Activated naive CD4-positive, alpha-beta T cell treated with anti-CD3 and anti-CD28 coated beads, Interleukin-2, amount 50 U/mL, for 72 hours (primary cell): ENCODE data around the gene ATG2B. TPM values are rescaled to one million over a fixed set of nuclear protein-coding genes. Genes with fewer than 3 reads are reported as not detected.

Experiments
- ATAC-seq, 2 donors: fragments of 150-1000 bp; cut with Tn5 transposase; 2 replicates each; pipeline ENCODE4 v1.10.0; 2021; ENCODE audit warnings: mild to moderate bottlenecking in 2 of 2, moderate library complexity in 2 of 2
- DNase-seq, 2 donors: peaks; one replicate each; pipeline ENCODE4 v3.0.0; 2021 to 2022; ENCODE audit warnings: low spot score in 2 of 2
- H3K27ac Mint-ChIP-seq, 2 donors: one replicate each; pipeline ENCODE4 v1.8.0; 2022; ENCODE audit warnings: mild to moderate bottlenecking in 2 of 2, mixed read lengths in 2 of 2
- H3K36me3 Mint-ChIP-seq, 2 donors: one replicate each; pipeline ENCODE4 v1.8.0; 2022; ENCODE audit warnings: mixed read lengths in 2 of 2
- H3K9me3 Mint-ChIP-seq, 2 donors: one replicate each; pipeline ENCODE4 v1.8.0; 2022; ENCODE audit warnings: mixed read lengths in 2 of 2
- total RNA-seq, 2 donors: library from RNA; stranded (reverse); gene quantifications; one replicate each; pipeline ENCODE4 v1.2.3, GENCODE V29; 2022

ATG2B gene
- total RNA-seq, 2 donors from 2014 or later = 21.2 to 23.3 TPM

DNA sequence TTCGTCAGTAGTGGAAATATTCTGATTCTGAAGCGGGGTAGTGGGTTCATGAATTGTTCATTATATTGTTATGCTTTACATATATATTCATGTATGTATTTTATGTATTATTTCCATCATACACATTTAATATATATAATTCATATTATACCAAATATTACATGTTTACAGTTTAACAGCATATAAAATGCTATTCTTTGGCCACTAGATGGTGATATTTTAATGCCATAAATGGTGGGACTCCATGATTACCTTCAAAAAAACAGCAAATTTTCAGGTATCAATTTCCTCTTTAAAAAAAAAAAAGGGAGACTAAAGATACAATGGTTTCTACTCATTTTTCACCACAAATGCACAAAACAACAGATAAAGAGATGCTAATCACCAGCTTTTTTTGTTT lies 66.1 kb downstream of the ATG2B start:
- no peak for ATAC-seq
- Mint-ChIP-seq H3K9me3 (no peaks in the 10 kb centered on the region), H3K27ac (no peak overlapping the region), H3K36me3 (no peaks in the 10 kb centered on the region)
- no peak for DNase-seq

DNA sequence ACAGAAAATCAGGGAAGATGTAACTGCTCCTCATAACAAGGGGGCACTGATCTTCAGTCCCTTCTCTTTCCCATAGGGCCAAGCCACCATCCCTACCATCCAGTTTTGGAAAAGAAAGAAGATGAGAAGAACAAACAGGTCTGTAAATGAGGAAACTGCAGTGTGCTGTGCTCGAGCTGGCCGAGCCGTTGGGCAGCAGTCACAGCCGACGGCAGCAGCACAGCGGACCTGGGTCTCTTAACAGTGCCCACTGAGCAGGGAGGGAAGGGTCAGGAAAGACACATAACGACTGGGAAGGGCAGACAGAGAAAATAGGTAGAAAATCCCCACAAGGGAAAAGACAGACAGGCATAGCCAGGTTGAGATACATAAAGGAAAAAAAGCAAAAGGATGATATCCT lies 68.9 kb downstream of the ATG2B start:
- Mint-ChIP-seq H3K27ac (no peak overlapping the region), H3K9me3 (no peaks in the 10 kb centered on the region), H3K36me3 (no peaks in the 10 kb centered on the region)
- ATAC-seq = no peak
- DNase-seq = no peak

DNA sequence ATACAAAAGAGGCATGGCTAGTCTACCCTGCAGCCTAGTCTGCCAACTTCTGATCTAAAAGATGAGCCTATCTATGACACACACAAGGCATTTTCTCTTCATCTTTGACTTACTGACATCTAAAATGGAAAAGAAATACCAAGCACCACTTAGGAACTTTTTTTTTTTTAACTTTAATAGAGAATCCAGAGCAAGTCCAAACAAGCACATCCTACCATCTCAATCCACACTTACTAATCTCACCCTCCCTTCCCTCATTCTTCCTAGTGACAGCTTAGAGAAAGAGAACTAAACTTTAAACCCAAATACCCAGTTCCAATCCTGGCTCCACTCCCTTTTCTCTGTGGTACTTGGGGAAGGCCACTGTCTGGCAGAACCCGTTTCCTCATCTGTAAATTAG lies 75.3 kb downstream of the ATG2B start:
- Mint-ChIP-seq H3K36me3 (peaks cover 0 to 4% of the 10 kb centered on the region in 2 donors), H3K27ac (peak overlapping the region in 1 of 2 donors; percentile 31), H3K9me3 (no peaks in the 10 kb centered on the region)
- DNase-seq (no peak), ATAC-seq (no peak)

GRCh38 chr14:96286251-96286650 lies 76.9 kb downstream of the ATG2B start:
- Mint-ChIP-seq H3K9me3 (no peaks in the 10 kb centered on the region), H3K36me3 (peaks cover 0 to 4% of the 10 kb centered on the region in 2 donors), H3K27ac (no peak overlapping the region)
- no peak for DNase-seq
- ATAC-seq = no peak

- no peak for DNase-seq
- no peak for ATAC-seq
- H3K27ac Mint-ChIP-seq = no peak overlapping the region
- H3K36me3 Mint-ChIP-seq = peaks cover 0 to 4% of the 10 kb centered on the region in 2 donors
- H3K9me3 Mint-ChIP-seq = no peaks in the 10 kb centered on the region
Measured at GRCh38 chr14:96285667-96286066, 77.5 kb downstream of the ATG2B start.

- Mint-ChIP-seq H3K36me3 (peaks cover 0 to 4% of the 10 kb centered on the region in 2 donors), H3K27ac (no peak overlapping the region), H3K9me3 (no peaks in the 10 kb centered on the region)
- DNase-seq = no peak
- no peak for ATAC-seq
Measured at GRCh38 chr14:96284430-96284829, 78.7 kb downstream of the ATG2B start.

DNA sequence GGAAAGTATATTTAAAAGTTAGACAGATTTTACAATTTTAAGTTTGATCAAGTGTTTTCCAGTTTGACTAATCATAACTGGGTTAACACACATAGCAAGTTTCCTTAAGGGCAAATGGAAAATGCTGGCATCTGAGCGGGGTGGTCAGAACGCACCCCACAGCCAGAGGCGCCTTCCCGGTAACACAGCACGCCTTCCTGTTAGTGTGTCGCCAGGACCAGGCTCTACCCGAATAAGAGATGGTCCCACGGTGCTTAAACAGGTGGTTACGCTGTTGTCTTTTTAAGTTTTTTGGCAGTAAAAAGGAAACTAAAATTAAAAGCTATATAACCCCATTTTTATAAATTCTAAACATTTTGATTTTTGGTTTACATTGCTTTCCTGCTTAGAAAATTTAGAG lies 79.1 kb downstream of the ATG2B start:
- H3K9me3 Mint-ChIP-seq = no peaks in the 10 kb centered on the region

GRCh38 chr14:96281486-96281885 lies 81.7 kb downstream of the ATG2B start:
- Mint-ChIP-seq H3K9me3 (peaks cover 0 to 4% of the 10 kb centered on the region in 2 donors), H3K27ac (no peak overlapping the region), H3K36me3 (peaks cover 4 to 5% of the 10 kb centered on the region in 2 donors)
- ATAC-seq (no peak), DNase-seq (no peak)

More for the DNA sequence above, 79.1 kb downstream of the ATG2B start:
- Mint-ChIP-seq H3K36me3 (peaks cover 0 to 4% of the 10 kb centered on the region in 2 donors), H3K27ac (no peak overlapping the region)
- no peak for ATAC-seq
- DNase-seq = no peak

DNA sequence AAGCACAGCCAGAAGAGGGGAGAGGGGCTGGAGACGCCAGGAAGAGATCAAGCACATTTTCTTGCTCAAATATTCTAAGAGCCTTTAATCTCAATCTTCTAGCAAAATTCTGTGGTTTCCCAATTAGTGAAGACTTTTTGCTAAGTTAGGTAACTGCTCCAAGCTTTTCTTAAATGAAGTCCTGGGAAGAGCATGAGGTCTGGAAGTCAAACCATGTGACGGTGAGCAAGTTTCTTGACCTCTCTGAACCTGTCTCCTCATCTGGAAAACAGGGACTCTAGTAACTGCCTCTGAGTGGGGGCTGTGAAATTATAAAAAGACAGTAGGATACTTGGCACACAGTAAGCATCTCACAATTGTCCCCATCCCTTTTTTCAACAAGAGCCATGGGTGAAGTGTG lies 83.0 kb downstream of the ATG2B start:
- ATAC-seq (no peak), DNase-seq (no peak)
- H3K27ac Mint-ChIP-seq = no peak overlapping the region
- peaks cover 0 to 4% of the 10 kb centered on the region in 2 donors for H3K9me3 Mint-ChIP-seq
- H3K36me3 Mint-ChIP-seq = peaks cover 0 to 5% of the 10 kb centered on the region in 2 donors

DNA sequence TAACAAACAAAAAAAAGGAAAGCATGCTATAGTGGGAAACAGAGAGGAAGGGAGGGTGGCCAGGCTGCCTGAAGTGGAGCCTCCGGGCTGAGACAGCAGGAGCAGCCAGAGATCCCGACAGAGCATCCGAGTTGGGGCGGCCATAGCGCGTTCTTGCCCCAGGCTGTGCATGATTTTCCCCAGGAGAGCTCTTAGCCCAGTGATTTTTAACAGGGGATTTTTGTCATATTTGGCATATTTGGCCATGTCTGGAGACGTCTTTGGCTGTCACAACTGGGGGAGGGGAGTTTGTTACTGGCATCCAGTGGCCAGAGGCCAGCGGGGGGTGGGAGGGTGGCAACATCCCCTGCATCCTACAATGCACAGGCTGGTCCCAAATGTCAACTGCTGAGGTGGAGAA lies 83.6 kb downstream of the ATG2B start:
- no peak for DNase-seq
- H3K27ac Mint-ChIP-seq = no peak overlapping the region
- H3K9me3 Mint-ChIP-seq = peaks cover 0 to 4% of the 10 kb centered on the region in 2 donors
- ATAC-seq = no peak
- H3K36me3 Mint-ChIP-seq = peaks cover 0 to 5% of the 10 kb centered on the region in 2 donors

DNA sequence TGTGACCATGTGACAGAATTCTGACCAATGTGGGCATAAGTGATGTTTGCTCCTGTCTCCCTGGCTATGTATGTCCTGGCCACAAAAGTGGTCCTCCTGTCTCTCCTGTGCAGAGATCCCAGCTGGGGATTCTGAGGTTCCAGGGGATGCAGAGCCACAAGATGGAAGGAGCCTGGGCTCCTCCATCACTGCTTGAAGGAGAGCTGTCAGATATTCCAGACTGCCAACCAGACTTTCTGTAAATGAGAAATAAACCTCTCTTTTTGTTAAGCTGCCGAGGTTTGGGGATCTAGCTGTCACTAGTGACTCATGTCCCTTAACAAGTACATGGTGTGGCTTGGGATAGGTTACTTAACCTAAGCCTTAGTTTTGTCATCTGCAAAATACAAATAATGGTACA lies 85.3 kb downstream of the ATG2B start:
- ATAC-seq (no peak), DNase-seq (no peak)
- Mint-ChIP-seq H3K27ac (no peak overlapping the region), H3K9me3 (peaks cover 0 to 4% of the 10 kb centered on the region in 2 donors), H3K36me3 (peaks cover 0 to 5% of the 10 kb centered on the region in 2 donors)

GRCh38 chr14:96275177-96276112 lies 87.7 kb downstream of the ATG2B start:
- Mint-ChIP-seq H3K36me3 (peaks cover 5 to 7% of the 10 kb centered on the region in 2 donors), H3K27ac (no peak overlapping the region), H3K9me3 (peaks cover 4% of the 10 kb centered on the region in 2 donors)
- ATAC-seq = peak; percentile 59 to 63
- DNase-seq = peak; percentile 57 to 81

DNA sequence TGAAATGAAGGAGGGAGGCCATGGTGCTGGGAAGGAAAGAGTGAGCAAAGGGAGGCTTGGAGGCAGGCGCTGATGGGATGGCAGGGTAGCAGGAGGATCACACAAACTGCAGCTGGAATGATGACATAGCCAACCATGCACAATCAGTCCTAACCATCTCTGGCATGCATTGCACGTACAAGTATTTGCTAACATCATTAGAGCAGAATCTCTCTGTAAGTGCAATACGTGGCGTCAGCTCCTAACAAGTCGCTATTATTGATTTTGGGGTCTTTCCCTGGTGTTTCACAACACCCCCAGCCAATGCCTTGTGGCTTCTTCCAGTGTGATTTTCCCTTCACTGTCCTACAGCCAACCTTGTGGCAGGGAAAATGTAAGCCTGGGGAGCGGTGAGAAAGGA lies 88.6 kb downstream of the ATG2B start:
- Mint-ChIP-seq H3K27ac (no peak overlapping the region), H3K36me3 (peaks cover 5 to 7% of the 10 kb centered on the region in 2 donors), H3K9me3 (peaks cover 4% of the 10 kb centered on the region in 2 donors)
- DNase-seq (no peak), ATAC-seq (no peak)

DNA sequence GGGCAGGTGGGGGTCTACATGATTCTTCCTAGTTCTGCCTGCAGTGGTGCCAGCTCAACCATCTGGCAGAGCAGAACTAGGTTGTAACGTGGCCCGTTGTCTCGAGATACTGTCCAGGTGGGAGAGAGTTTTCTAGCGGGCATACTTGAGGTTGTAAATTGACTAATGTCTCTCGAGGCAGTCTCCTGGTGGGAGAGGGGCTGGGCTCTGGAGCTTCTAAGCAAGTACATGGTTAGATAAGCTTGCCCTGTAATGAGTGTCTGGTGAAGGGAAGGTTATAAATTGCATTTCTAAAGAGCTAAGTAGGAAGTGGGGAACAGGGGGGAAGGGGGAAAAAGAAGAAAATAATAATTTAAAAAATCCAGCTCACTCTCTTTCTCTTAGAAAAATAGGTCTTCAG lies 89.0 kb downstream of the ATG2B start:
- peaks cover 5 to 7% of the 10 kb centered on the region in 2 donors for H3K36me3 Mint-ChIP-seq

GRCh38 chr14:96273629-96274028 lies 89.5 kb downstream of the ATG2B start:
- Mint-ChIP-seq H3K36me3 (peaks cover 5 to 7% of the 10 kb centered on the region in 2 donors), H3K27ac (no peak overlapping the region), H3K9me3 (peaks cover 4% of the 10 kb centered on the region in 2 donors)
- DNase-seq (no peak), ATAC-seq (no peak)

More for the DNA sequence above, 89.0 kb downstream of the ATG2B start:
- Mint-ChIP-seq H3K27ac (no peak overlapping the region), H3K9me3 (peaks cover 4% of the 10 kb centered on the region in 2 donors)
- no peak for DNase-seq
- ATAC-seq = no peak

DNA sequence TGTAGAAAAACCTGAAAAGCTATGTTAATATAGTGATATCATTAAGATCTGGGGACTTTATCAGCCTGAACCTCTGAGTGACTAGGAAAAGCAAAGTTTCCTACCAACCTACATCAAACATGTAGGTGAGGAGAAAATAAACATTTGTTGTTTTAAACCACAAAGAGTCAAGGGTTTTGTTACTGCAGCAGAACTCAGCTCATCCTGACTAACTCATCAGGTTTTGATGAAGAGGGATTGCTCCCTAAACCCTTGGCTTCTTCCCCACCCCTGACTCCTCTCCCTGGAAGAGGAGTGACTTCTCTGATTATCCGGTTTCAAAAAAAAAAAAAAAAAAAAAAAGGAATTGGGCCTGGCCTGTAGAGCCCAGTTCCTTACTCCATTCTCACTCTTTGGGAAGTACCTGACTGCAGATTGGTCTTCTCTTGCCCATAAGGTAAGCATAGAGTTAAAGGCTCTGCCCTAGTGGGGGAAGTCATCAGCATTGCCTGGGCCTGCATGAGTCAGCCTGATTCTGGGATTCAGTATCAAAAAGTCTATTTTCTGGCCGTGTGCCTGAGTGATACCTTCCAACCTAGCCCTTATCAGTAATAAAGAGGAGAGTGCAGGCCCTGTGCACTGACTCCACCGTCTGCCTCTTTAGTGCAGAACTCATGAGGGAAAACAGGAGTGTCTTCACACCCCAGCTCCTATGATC lies 90.2 kb downstream of the ATG2B start:
- Mint-ChIP-seq H3K27ac (no peak overlapping the region), H3K36me3 (peaks cover 3 to 7% of the 10 kb centered on the region in 2 donors), H3K9me3 (peaks cover 3 to 4% of the 10 kb centered on the region in 2 donors)
- ATAC-seq = no peak
- DNase-seq = no peak

DNA sequence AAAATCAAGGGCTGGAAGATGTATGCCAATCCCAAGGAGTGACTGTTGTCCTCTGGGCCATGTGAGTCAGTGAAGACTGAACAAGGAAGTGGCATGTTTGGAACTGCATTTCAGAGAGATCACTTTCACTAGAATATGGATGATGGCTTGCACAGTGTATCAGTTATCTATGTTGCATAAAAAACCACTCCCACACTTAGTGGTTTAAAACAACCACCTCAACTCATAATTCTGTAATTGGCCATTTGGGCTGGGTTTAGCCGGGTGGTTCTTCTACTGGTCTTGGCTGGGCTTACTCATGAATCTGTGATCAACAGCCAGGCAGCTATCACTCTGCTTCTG lies 91.7 kb downstream of the ATG2B start:
- DNase-seq (no peak), ATAC-seq (no peak)
- Mint-ChIP-seq H3K27ac (no peak overlapping the region), H3K36me3 (peaks cover 0 to 7% of the 10 kb centered on the region in 2 donors), H3K9me3 (peaks cover 0 to 4% of the 10 kb centered on the region in 2 donors)
